Endothelial cell of umbilical vein (primary cell): ENCODE results near the gene NBEA. TPM values are rescaled to one million over a fixed set of nuclear protein-coding genes. Genes with fewer than 3 reads are reported as not detected.
A peak's percentile ranks its signal among the peaks of the same experiment; 100 is the strongest.

Experiments
- BruUV-seq: library from RNA; stranded (reverse); fragments of 400-500 nt; replicated peaks from 2 replicates; lab custom pipeline; 2021; lab: Mats Ljungman, UMichigan
- CTCF ChIA-PET: fragments of 300-600, 350-600 bp; sonication (Branson Sonifier 250); formaldehyde crosslinking; loops from one replicate; lab custom pipeline; 2021; ENCODE audit warnings: antibody characterized with exemption, inconsistent platforms; lab: Charles Lee
- POLR2A ChIA-PET: fragments of 300-600, 350-600 bp; sonication (Branson Sonifier 250); formaldehyde crosslinking; loops from one replicate; lab custom pipeline; 2021; ENCODE audit warnings: antibody characterized with exemption, inconsistent platforms; lab: Charles Lee
- DNase-seq: peaks from one replicate; pipeline ENCODE4 v3.0.0-alpha.2; 2011; ENCODE audit warnings: low read depth, low spot score
- FAIRE-seq: peaks from 2 replicates; lab custom pipeline; 2011; peaks lifted over from hg19 to GRCh38; lab: Jason Lieb, UNC
- H2AFZ ChIP-seq: 2 replicates; pipeline ENCODE4 v1.6.0; 2012; ENCODE audit warnings: low read depth, low read length, control low read depth, inconsistent platforms
- H3K27ac ChIP-seq: 2 replicates; pipeline ENCODE4 v1.5.1; 2011; ENCODE audit warnings: low read depth, mild to moderate bottlenecking, control low read depth, low read length, moderate library complexity; ENCODE audit not compliant: insufficient read depth
- H3K27me3 ChIP-seq, 2 experiments: 2 replicates each; pipeline versions ENCODE4 v1.6.0 to v1.6.1; 2011; ENCODE audit warnings: low read length in 2 of 2, mixed read lengths in 1 of 2; ENCODE audit not compliant: control insufficient read depth in 2 of 2, insufficient read depth in 2 of 2
- H3K36me3 ChIP-seq, 2 experiments: 2 replicates in 1 of 2; 3 replicates in 1 of 2; pipeline ENCODE4 v1.5.1; 2011; ENCODE audit warnings: low read length in 2 of 2, mild to moderate bottlenecking in 1 of 2, moderate library complexity in 1 of 2; ENCODE audit not compliant: control insufficient read depth in 2 of 2, insufficient read depth in 2 of 2; ENCODE audit errors: extremely low read depth in 1 of 2
- H3K4me1 ChIP-seq: 3 replicates; pipeline ENCODE4 v1.5.1; 2011; ENCODE audit warnings: mild to moderate bottlenecking, low read length; ENCODE audit not compliant: control insufficient read depth, insufficient read depth; ENCODE audit errors: extremely low read depth
- H3K4me2 ChIP-seq: 2 replicates; pipeline ENCODE4 v1.6.1; 2011; ENCODE audit warnings: low read length, control low read depth, mixed read lengths; ENCODE audit not compliant: insufficient read depth
- H3K4me3 ChIP-seq, 3 experiments: fragments of 200-600 bp in 1 of 3; sonication (generic), shearing (Covaris generic) in 1 of 3; replicated peaks in 1 of 3; 2 replicates each; pipeline ENCODE4 v1.5.1; 2011 to 2016; ENCODE audit warnings: control low read depth in 3 of 3, low read length in 3 of 3, mild to moderate bottlenecking in 2 of 3, inconsistent platforms in 1 of 3, low read depth in 1 of 3, moderate library complexity in 1 of 3; ENCODE audit not compliant: insufficient read depth in 1 of 3
- H3K79me2 ChIP-seq: 2 replicates; pipeline ENCODE4 v1.6.0; 2012; ENCODE audit warnings: low read length, inconsistent platforms; ENCODE audit not compliant: control insufficient read depth, insufficient read depth
- H3K9ac ChIP-seq: replicated peaks from 2 replicates; pipeline ENCODE3; 2011; ENCODE audit warnings: low read length, control low read depth; ENCODE audit not compliant: insufficient read depth; ENCODE audit errors: extremely low read depth
- H3K9me1 ChIP-seq: replicated peaks from 3 replicates; pipeline ENCODE4 v1.6.0; 2011; ENCODE audit warnings: mild to moderate bottlenecking, low read length; ENCODE audit not compliant: control insufficient read depth, insufficient read depth; ENCODE audit errors: extremely low read depth
- H3K9me3 ChIP-seq: replicated peaks from 2 replicates; pipeline ENCODE4 v1.5.1; 2012; ENCODE audit warnings: low read length, inconsistent platforms; ENCODE audit not compliant: control insufficient read depth, insufficient read depth
- H4K20me1 ChIP-seq: replicated peaks from 2 replicates; pipeline ENCODE3; 2011; ENCODE audit warnings: mild to moderate bottlenecking, low read length; ENCODE audit not compliant: control insufficient read depth, insufficient read depth; ENCODE audit errors: extremely low read depth
- CTCF ChIP-seq, 2 donors: IDR thresholded peaks; 1 replicate in 1 of 2; 2 replicates in 1 of 2; pipeline ENCODE4 v1.5.1; 2011; ENCODE audit warnings: low read length in 2 of 2, mild to moderate bottlenecking in 2 of 2, moderate library complexity in 2 of 2, control low read depth in 1 of 2, inconsistent platforms in 1 of 2, low read depth in 1 of 2; ENCODE audit not compliant: insufficient read depth in 1 of 2; ENCODE audit errors: extremely low read depth in 1 of 2
- EZH2 ChIP-seq: IDR thresholded peaks from 2 replicates; pipeline ENCODE4 v1.6.1; 2012; ENCODE audit warnings: borderline replicate concordance, low read depth, mild to moderate bottlenecking, moderate library complexity, low read length, inconsistent platforms; ENCODE audit not compliant: severe bottlenecking
- FOS ChIP-seq: IDR thresholded peaks from 2 replicates; pipeline ENCODE4 v1.6.1; 2011; ENCODE audit warnings: mild to moderate bottlenecking, low read length, moderate library complexity, borderline replicate concordance; ENCODE audit not compliant: insufficient read depth
- GATA2 ChIP-seq: IDR thresholded peaks from 2 replicates; pipeline ENCODE4 v1.7.0; 2011; ENCODE audit warnings: low read depth, mild to moderate bottlenecking, moderate library complexity, mixed read lengths, low read length; ENCODE audit not compliant: insufficient read length, insufficient read depth
- JUN ChIP-seq: IDR thresholded peaks from 2 replicates; pipeline ENCODE4 v1.6.1; 2011; ENCODE audit warnings: borderline replicate concordance, low read depth; ENCODE audit not compliant: insufficient read length, insufficient read depth
- MYC ChIP-seq: IDR thresholded peaks from one replicate; pipeline ENCODE4 v1.6.1; 2011; ENCODE audit warnings: mild to moderate bottlenecking, low read depth, low read length
- POLR2A ChIP-seq: IDR thresholded peaks from 2 replicates; pipeline ENCODE4 v1.6.1; 2012; ENCODE audit warnings: low read depth, mild to moderate bottlenecking, control low read depth, low read length
- POLR2AphosphoS5 ChIP-seq: IDR thresholded peaks from 2 replicates; pipeline ENCODE4 v1.6.1; 2012; ENCODE audit warnings: low read depth, mild to moderate bottlenecking, control low read depth, low read length, moderate library complexity; ENCODE audit not compliant: insufficient read depth
- dilution Hi-C: fragments of 300-500 bp; cut with MboI; formaldehyde crosslinking; loops from one replicate; pipeline ENCODE4 v1.15.0; 2019; ENCODE audit warnings: low sequenced_read_pairs; ENCODE audit not compliant: extremely low pct_ligation_motif_present
- intact Hi-C: fragments of 100-400 bp; cut with micrococcal nuclease; formaldehyde crosslinking; loops from one replicate; pipeline ENCODE4 v1.10.0; 2022
- polyA plus RNA-seq, 4 experiments: library from polyadenylated mRNA; depleted of rRNA in 3 of 4; stranded (reverse) in 3 of 4; unstranded in 1 of 4; fragments of >200 nt; gene quantifications; 2 replicates each; pipeline versions ENCODE4 v1.2.1 to v1.2.3, GENCODE V29; 2011 to 2012; ENCODE audit warnings: missing spikeins in 1 of 4
- total RNA-seq: library from RNA; stranded (reverse); gene quantifications from 2 replicates; pipeline ENCODE4 v1.2.3, GENCODE V29; 2021
- TF ChIP-seq, protein P1 (sequence below): IDR thresholded peaks from 2 replicates; pipeline ENCODE4 v1.6.1; 2011; ENCODE audit not compliant: insufficient read depth, insufficient read length

Gene NBEA
- total and polyA plus RNA-seq, 2 donors (not counting 3 experiments of a cell fraction or from before 2014, with no cell fraction given): 3.0 to 4.8 TPM

GRCh38 chr13:35210261-35210660, 268.2 kb downstream of the NBEA start:
- POLR2A ChIA-PET: no interaction called here
- no peak overlapping the region for H3K4me2 ChIP-seq
- H3K36me3 ChIP-seq: no peaks in the 10 kb centered on the region
- intact Hi-C loops: loop anchor here (1.0 to 10.0 kb wide), 6 partner anchors 179 to 745 kb away; partner anchors contain the start of gene MAB21L1
- TF ChIP-seq FOS (no peak), POLR2AphosphoS5 (no peak), GATA2 (no peak), POLR2A (no peak), MYC (no peak), JUN (no peak), CTCF (IDR thresholded peaks at IDR 0.05; ENCODE audit: extremely low read depth in 1 of 2, insufficient read depth in 1 of 2, low read depth in 1 of 2, low read length in 2 of 2) (no peak), EZH2 (no peak)
- TF ChIP-seq, protein P1, sequence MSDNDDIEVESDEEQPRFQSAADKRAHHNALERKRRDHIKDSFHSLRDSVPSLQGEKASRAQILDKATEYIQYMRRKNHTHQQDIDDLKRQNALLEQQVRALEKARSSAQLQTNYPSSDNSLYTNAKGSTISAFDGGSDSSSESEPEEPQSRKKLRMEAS: no peak
- no peaks in the 10 kb centered on the region for H3K79me2 ChIP-seq
- no peak overlapping the region for H2AFZ ChIP-seq
- H3K9me3 ChIP-seq: no peaks in the 10 kb centered on the region
- CTCF ChIA-PET: interaction anchor here (0.8 to 2.8 kb wide), 10 partner anchors 9 to 743 kb away, joined by 3 to 18 read pairs (median 6); no protein-coding TSS in a partner anchor
- H4K20me1 ChIP-seq: no peaks in the 10 kb centered on the region
- H3K4me3 ChIP-seq: no peak overlapping the region
- no peak overlapping the region for H3K27ac ChIP-seq
- H3K9ac ChIP-seq: no peak overlapping the region
- H3K27me3 ChIP-seq: no peaks in the 10 kb centered on the region
- dilution Hi-C loops: no loop called here
- BruUV-seq: no TSS peak
- DNase-seq (peak; percentile 34), FAIRE-seq (no peak)
- no peaks in the 10 kb centered on the region for H3K4me1 ChIP-seq
- no peaks in the 10 kb centered on the region for H3K9me1 ChIP-seq
